Measurements from ENCODE around the gene LVRN. TPM values are rescaled to one million over a fixed set of nuclear protein-coding genes. Genes with fewer than 3 reads are reported as not detected.
"Not testable (repeated sequence)": the region's sequence is repeated elsewhere in the genome, so short reads cannot be mapped to it uniquely, and the experiment has no call there.

The LVRN gene, protein sequence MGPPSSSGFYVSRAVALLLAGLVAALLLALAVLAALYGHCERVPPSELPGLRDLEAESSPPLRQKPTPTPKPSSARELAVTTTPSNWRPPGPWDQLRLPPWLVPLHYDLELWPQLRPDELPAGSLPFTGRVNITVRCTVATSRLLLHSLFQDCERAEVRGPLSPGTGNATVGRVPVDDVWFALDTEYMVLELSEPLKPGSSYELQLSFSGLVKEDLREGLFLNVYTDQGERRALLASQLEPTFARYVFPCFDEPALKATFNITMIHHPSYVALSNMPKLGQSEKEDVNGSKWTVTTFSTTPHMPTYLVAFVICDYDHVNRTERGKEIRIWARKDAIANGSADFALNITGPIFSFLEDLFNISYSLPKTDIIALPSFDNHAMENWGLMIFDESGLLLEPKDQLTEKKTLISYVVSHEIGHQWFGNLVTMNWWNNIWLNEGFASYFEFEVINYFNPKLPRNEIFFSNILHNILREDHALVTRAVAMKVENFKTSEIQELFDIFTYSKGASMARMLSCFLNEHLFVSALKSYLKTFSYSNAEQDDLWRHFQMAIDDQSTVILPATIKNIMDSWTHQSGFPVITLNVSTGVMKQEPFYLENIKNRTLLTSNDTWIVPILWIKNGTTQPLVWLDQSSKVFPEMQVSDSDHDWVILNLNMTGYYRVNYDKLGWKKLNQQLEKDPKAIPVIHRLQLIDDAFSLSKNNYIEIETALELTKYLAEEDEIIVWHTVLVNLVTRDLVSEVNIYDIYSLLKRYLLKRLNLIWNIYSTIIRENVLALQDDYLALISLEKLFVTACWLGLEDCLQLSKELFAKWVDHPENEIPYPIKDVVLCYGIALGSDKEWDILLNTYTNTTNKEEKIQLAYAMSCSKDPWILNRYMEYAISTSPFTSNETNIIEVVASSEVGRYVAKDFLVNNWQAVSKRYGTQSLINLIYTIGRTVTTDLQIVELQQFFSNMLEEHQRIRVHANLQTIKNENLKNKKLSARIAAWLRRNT
- 0.26 and 0.38 TPM in 2 replicates for total RNA-seq

DNA sequence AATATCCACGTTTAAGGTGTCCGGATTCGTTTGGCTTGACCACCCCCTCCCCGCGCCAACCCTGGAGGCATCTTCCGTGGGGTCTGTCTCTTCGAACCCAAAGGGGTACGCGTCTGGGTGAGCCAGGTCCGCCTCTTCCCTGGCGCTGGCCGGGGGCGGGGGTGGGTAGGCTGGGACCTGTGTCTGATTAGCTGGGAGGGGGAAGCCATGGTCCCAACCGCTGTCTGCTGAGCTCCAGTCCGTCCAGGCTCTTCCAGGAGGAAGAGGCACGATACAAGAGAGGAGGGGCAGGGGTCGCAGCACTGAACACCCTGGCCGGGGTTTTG is at the start of gene LVRN:
Gene LVRN (plus strand): TSS at position 237 of the 326 bp plus-strand sequence. CDS start 143 bp downstream, outside the sequence.
- peaks cover 33% of the 10 kb centered on the region for H3K27me3 ChIP-seq (ENCODE audit: control insufficient read depth, insufficient read depth, low read length)
- DNase-seq (ENCODE audit: low read depth), result no peak
- peak within 1 kb of the TSS; percentile 10 for H3K4me3 ChIP-seq (ENCODE audit: low read depth, low read length)
- TF ChIP-seq, protein P1, sequence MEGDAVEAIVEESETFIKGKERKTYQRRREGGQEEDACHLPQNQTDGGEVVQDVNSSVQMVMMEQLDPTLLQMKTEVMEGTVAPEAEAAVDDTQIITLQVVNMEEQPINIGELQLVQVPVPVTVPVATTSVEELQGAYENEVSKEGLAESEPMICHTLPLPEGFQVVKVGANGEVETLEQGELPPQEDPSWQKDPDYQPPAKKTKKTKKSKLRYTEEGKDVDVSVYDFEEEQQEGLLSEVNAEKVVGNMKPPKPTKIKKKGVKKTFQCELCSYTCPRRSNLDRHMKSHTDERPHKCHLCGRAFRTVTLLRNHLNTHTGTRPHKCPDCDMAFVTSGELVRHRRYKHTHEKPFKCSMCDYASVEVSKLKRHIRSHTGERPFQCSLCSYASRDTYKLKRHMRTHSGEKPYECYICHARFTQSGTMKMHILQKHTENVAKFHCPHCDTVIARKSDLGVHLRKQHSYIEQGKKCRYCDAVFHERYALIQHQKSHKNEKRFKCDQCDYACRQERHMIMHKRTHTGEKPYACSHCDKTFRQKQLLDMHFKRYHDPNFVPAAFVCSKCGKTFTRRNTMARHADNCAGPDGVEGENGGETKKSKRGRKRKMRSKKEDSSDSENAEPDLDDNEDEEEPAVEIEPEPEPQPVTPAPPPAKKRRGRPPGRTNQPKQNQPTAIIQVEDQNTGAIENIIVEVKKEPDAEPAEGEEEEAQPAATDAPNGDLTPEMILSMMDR (IDR thresholded peaks at IDR 0.05; ENCODE audit: insufficient read depth, low read length, severe bottlenecking), result no peak
- H3K36me3 ChIP-seq (ENCODE audit: control insufficient read depth, insufficient read depth, low read length), result no peaks in the 10 kb centered on the region
- no peak for FAIRE-seq

GRCh38 chr5:115913623-115914400 is 48.5 kb upstream of the LVRN start:
- H3K4me3 ChIP-seq (ENCODE audit: low read depth, low read length); FAIRE-seq; DNase-seq (ENCODE audit: low read depth); H3K36me3 ChIP-seq (ENCODE audit: control insufficient read depth, insufficient read depth, low read length); H3K27me3 ChIP-seq (ENCODE audit: control insufficient read depth, insufficient read depth, low read length): not testable (repeated sequence)

GRCh38 chr5:115920171-115920725 is 42.0 kb upstream of the LVRN start:
- TF ChIP-seq, protein P1 (IDR thresholded peaks at IDR 0.05; ENCODE audit: insufficient read depth, low read length, severe bottlenecking), result no peak
- H3K4me3 ChIP-seq (ENCODE audit: low read depth, low read length), result no peak overlapping the region
- FAIRE-seq (no peak), DNase-seq (ENCODE audit: low read depth) (no peak)
- H3K36me3 ChIP-seq (ENCODE audit: control insufficient read depth, insufficient read depth, low read length), result no peaks in the 10 kb centered on the region
- no peaks in the 10 kb centered on the region for H3K27me3 ChIP-seq (ENCODE audit: control insufficient read depth, insufficient read depth, low read length)

DNA sequence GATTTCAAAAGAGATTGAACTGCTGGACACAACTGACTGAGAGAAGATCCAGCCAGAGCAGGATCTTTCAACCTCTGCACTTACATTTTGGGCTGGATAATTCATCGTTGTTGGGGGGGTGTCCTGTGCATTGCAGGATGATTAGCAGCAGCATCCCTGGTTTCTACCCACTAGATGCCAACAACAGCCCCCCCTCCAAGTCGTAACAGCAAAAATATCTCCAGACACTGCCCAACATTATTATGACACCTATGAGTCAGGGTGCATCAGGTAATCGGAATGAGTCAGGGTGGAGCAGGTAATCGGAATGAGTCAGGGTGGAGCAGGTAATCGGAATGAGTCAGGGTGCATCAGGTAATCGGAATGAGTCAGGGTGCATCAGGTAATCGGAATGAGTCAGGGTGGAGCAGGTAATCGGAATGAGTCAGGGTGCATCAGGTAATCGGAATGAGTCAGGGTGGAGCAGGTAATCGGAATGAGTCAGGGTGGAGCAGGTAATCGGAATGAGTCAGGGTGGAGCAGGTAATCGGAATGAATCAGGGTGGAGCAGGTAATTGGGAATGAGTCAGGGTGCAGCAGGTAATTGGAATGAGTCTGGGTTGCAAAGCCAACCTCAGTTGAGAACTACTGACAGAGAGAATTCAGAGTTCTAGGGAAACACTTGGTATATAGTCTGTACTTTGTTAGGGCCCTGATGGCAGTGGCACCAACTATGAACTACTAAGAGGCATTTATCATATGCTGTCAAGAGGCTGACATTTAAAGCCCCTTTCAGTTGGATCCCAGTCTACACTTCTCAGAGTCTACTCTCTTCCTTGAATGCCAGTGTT is 33.5 kb upstream of the LVRN start:
- H3K36me3 ChIP-seq (ENCODE audit: control insufficient read depth, insufficient read depth, low read length); FAIRE-seq; H3K27me3 ChIP-seq (ENCODE audit: control insufficient read depth, insufficient read depth, low read length); H3K4me3 ChIP-seq (ENCODE audit: low read depth, low read length); DNase-seq (ENCODE audit: low read depth): not testable (repeated sequence)

- H3K27me3 ChIP-seq (ENCODE audit: control insufficient read depth, insufficient read depth, low read length); FAIRE-seq; H3K36me3 ChIP-seq (ENCODE audit: control insufficient read depth, insufficient read depth, low read length); DNase-seq (ENCODE audit: low read depth); H3K4me3 ChIP-seq (ENCODE audit: low read depth, low read length): not testable (repeated sequence)
These were observed 32.1 kb upstream of the LVRN start for GRCh38 chr5:115930171-115930570.

DNA sequence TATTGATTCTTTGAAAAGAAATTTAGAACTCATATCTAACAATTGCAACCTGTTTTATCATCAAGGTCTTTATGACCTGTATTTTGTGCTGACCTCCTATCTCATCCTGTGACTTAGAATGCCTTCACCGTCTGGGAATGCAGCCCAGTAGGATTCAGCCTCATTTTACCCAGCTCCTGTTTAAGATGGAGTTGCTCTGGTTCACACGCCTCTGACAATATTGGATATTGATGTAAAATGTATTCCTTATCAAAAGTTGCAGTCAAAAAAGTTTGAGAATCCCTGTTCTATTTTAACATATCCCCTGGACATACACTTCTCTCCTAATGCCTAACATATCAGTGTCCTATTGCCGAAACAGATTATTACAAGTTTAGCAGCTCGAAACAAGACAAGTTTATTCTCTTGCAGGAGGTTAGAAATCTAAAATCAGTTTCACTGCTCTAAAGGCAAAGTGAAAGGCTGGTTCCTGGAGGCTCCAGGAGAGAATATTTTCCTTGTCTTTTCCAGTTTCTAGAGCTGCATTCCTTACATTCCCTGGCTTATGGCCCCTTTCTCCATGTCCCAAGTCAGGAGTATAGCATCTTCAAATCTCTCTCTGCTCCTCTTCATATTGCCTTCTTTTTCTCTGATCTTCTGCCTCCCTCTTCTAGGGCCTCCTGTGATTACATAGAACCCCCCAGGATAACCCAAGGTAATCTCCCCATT is 31.5 kb upstream of the LVRN start:
- Histone ChIP-seq H3K27me3 (ENCODE audit: control insufficient read depth, insufficient read depth, low read length) (no peaks in the 10 kb centered on the region), H3K36me3 (ENCODE audit: control insufficient read depth, insufficient read depth, low read length) (no peaks in the 10 kb centered on the region), H3K4me3 (ENCODE audit: low read depth, low read length) (no peak overlapping the region)
- TF ChIP-seq, protein P1 (IDR thresholded peaks at IDR 0.05; ENCODE audit: insufficient read depth, low read length, severe bottlenecking), result no peak
- DNase-seq (ENCODE audit: low read depth), result no peak
- FAIRE-seq, result no peak
